NB4 (cell line): Measurements from ENCODE around the gene MCC.

ENCODE experiments used
- DNase-seq: peaks from one replicate; pipeline ENCODE4 v3.0.0; 2010; ENCODE audit warnings: low read depth
- H3K4me3 ChIP-seq: one replicate; pipeline ENCODE4 v1.5.1; 2011; ENCODE audit warnings: mild to moderate bottlenecking, low read depth, low read length, moderate library complexity
- CTCF ChIP-seq: IDR thresholded peaks from one replicate; pipeline ENCODE4 v1.5.1; 2012; ENCODE audit warnings: low read depth, low read length
- MAX ChIP-seq: IDR thresholded peaks from 2 replicates; pipeline ENCODE4 v1.6.1; 2011; ENCODE audit warnings: low read depth, low read length
- MYC ChIP-seq: IDR thresholded peaks from 2 replicates; pipeline ENCODE4 v1.6.1; 2011; ENCODE audit warnings: low read depth, low read length
- POLR2A ChIP-seq: IDR thresholded peaks from 2 replicates; pipeline ENCODE4 v1.6.1; 2011; ENCODE audit warnings: mild to moderate bottlenecking; ENCODE audit not compliant: insufficient read length; ENCODE audit errors: extremely low read depth

Gene MCC

GRCh38 chr5:113243349-113243664 lies 244.9 kb downstream of the MCC start:
- H3K4me3 ChIP-seq = no peak overlapping the region
- no peak for DNase-seq
- TF ChIP-seq POLR2A = no peak

GRCh38 chr5:113242481-113243348 lies 245.5 kb downstream of the MCC start:
- TF ChIP-seq MYC (no peak), CTCF (no peak), POLR2A (no peak), MAX (no peak)
- no peak overlapping the region for H3K4me3 ChIP-seq
- no peak for DNase-seq

GRCh38 chr5:113240951-113241726 lies 247.1 kb downstream of the MCC start:
- no peak overlapping the region for H3K4me3 ChIP-seq
- DNase-seq = no peak
- TF ChIP-seq MYC (no peak), CTCF (no peak), MAX (no peak), POLR2A (no peak)

- H3K4me3 ChIP-seq = no peak overlapping the region
- TF ChIP-seq CTCF = no peak
- no peak for TF ChIP-seq MAX
- no peak for TF ChIP-seq POLR2A
- TF ChIP-seq MYC = no peak
- no peak for DNase-seq
Measured at GRCh38 chr5:113240032-113240431, 248.2 kb downstream of the MCC start.

- DNase-seq = no peak
- TF ChIP-seq CTCF (no peak), POLR2A (no peak), MAX (no peak), MYC (no peak)
- no peak overlapping the region for H3K4me3 ChIP-seq
Measured at GRCh38 chr5:113237893-113238292, 250.4 kb downstream of the MCC start.

- TF ChIP-seq POLR2A = no peak
- TF ChIP-seq MYC = no peak
- no peak for TF ChIP-seq CTCF
- no peak for TF ChIP-seq MAX
- DNase-seq = no peak
- H3K4me3 ChIP-seq = no peak overlapping the region
Measured at GRCh38 chr5:113236536-113237288, 251.5 kb downstream of the MCC start.
